Tibial nerve (tissue), 4 donors: ENCODE data around the gene SHQ1. TPM values are rescaled to one million over a fixed set of nuclear protein-coding genes. Genes with fewer than 3 reads are reported as not detected.

Experiments
- DNase-seq, 2 donors: peaks; one replicate each; pipeline ENCODE4 v3.0.0-alpha.2; 2019; ENCODE audit warnings: low spot score in 2 of 2
- H3K27ac ChIP-seq, 4 donors: fragments of 200-600 bp; sonication (generic) in 3 of 4; one replicate each; pipeline ENCODE4 v1.5.1; 2017 to 2019; ENCODE audit warnings: mild to moderate bottlenecking in 1 of 4
- H3K27me3 ChIP-seq, 2 donors: fragments of 200-600 bp; sonication (generic) in 1 of 2; one replicate each; pipeline versions ENCODE4 v1.5.1 to v1.6.0; 2017 to 2019
- H3K36me3 ChIP-seq, 3 donors: fragments of 200-600 bp; sonication (generic); one replicate each; pipeline ENCODE4 v1.5.1; 2018 to 2019
- H3K4me1 ChIP-seq, 4 donors: fragments of 200-600 bp; sonication (generic) in 3 of 4; one replicate each; pipeline ENCODE4 v1.5.1; 2017 to 2019
- H3K4me3 ChIP-seq, 4 donors: fragments of 200-600 bp; sonication (generic) in 3 of 4; one replicate each; pipeline ENCODE4 v1.5.1; 2017 to 2019; ENCODE audit warnings: mild to moderate bottlenecking in 1 of 4, moderate library complexity in 1 of 4
- H3K9me3 ChIP-seq, 4 donors: fragments of 200-600 bp; sonication (generic) in 3 of 4; one replicate each; pipeline ENCODE4 v1.5.1; 2017 to 2019
- CTCF ChIP-seq, 5 experiments: fragments of 200-600 bp in 3 of 5; fragments of 450-650 bp in 2 of 5; sonication (generic) in 3 of 5; IDR thresholded peaks; one replicate each; pipeline ENCODE4 v1.5.1; 2016 to 2019; ENCODE audit warnings: antibody characterized with exemption in 5 of 5, mild to moderate bottlenecking in 3 of 5, moderate library complexity in 2 of 5
- EP300 ChIP-seq, 2 donors: sonication (generic); formaldehyde crosslinking; IDR thresholded peaks; one replicate each; pipeline ENCODE4 v1.6.1; 2017; ENCODE audit warnings: antibody characterized with exemption in 2 of 2, mild to moderate bottlenecking in 1 of 2
- POLR2A ChIP-seq, 2 donors: fragments of 450-650 bp; IDR thresholded peaks; one replicate each; pipeline ENCODE4 v1.6.1; 2017; ENCODE audit warnings: antibody characterized with exemption in 2 of 2, mild to moderate bottlenecking in 2 of 2, moderate library complexity in 2 of 2
- WGBS, 2 donors: methylation state at CpG; one replicate each; pipeline ENCODE4 v1.1.5; 2018; 5-methylcytosine and 5-hydroxymethylcytosine counted together
- total RNA-seq, 4 donors: library from RNA; depleted of rRNA; stranded (reverse); fragments of >200 nt; gene quantifications; one replicate each; pipeline ENCODE4 v1.1.0, GENCODE V29; 2016

SHQ1 gene
- total RNA-seq, 4 donors from 2014 or later = 10.0 to 25.3 (median 19.5) TPM

DNA sequence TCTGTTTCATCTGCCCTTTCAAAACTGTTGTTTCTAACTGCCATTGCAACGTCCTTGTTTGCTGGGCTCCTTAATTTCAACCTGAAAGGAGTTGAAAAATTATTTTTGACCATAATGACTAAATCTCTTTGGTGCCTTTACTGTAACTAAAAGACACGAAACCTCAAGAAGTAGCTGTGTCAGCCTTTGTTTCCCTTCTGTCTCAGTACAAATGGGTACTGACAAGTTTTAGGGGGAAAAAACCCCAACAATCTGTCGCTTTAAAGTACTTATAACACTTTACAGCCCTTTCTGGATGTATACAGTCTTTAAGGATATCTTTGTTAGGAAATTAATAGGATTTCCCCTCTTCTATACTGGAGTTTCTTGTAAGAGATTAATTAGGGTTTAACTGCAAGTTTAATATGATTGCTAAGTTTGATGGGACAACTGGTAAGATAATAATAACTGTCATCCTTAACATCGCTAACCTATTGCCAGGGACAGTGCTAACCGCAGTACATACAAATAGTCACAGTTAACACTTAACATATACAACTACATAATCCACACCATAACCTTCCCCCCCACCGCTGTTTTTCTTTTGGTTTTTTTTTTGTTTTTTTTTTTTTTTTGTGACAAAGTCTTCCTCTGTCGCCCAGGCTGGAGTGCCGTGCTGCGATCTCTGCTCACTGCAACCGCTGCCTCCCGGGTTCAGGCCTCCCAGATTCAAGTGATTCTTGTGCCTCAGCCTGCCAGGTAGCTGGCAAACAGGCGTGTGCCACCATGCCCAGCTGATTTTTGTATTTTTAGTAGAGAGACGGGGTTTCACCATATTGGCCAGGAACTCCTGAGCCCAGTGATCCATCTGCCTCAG lies 41.3 kb upstream of the SHQ1 start:
- peaks cover 0 to 62% (median 25%) of the 10 kb centered on the region in 4 donors for H3K4me1 ChIP-seq

GRCh38 chr3:72888546-72889309 lies 40.5 kb upstream of the SHQ1 start:
- TF ChIP-seq POLR2A (IDR thresholded peaks at IDR 0.05) (no peak), CTCF (IDR thresholded peaks at IDR 0.05) (no peak), EP300 (IDR thresholded peaks at IDR 0.05) (no peak)
- H3K9me3 ChIP-seq = no peaks in the 10 kb centered on the region
- H3K4me3 ChIP-seq = peak overlapping the region; percentile 33 to 62 (median 40)
- peak overlapping the region; percentile 58 to 87 (median 76) for H3K27ac ChIP-seq
- H3K4me1 ChIP-seq = peaks cover 0 to 62% (median 25%) of the 10 kb centered on the region in 4 donors
- WGBS, 2 donors = 9% methylated on average over 21 of the region's 21 CpGs
- DNase-seq = no peak
- H3K27me3 ChIP-seq = no peaks in the 10 kb centered on the region
- no peaks in the 10 kb centered on the region for H3K36me3 ChIP-seq

More for the DNA sequence above, 41.3 kb upstream of the SHQ1 start:
- peak overlapping the region; percentile 58 to 87 (median 76) for H3K27ac ChIP-seq
- H3K27me3 ChIP-seq = no peaks in the 10 kb centered on the region
- no peaks in the 10 kb centered on the region for H3K36me3 ChIP-seq
- H3K4me3 ChIP-seq = peak overlapping the region in 3 of 4 donors; percentile 37 to 62 (median 44)
- H3K9me3 ChIP-seq = no peaks in the 10 kb centered on the region
- DNase-seq = no peak
- TF ChIP-seq CTCF (IDR thresholded peaks at IDR 0.05) (no peak), EP300 (IDR thresholded peaks at IDR 0.05) (no peak), POLR2A (IDR thresholded peaks at IDR 0.05) (no peak)
- WGBS, 2 donors = 52 to 53% methylated on average over 13 of the region's 13 CpGs

- 1 to 2% methylated on average over 16 to 68 of the region's 96 CpGs for WGBS, 2 donors
- Histone ChIP-seq H3K36me3 (no peaks in the 10 kb centered on the region), H3K4me1 (peaks cover 0 to 57% (median 20%) of the 10 kb centered on the region in 4 donors), H3K27ac (peak within 1 kb of the TSS; percentile 58 to 87 (median 76)), H3K27me3 (no peaks in the 10 kb centered on the region), H3K9me3 (peaks cover 0 to 7% (median 0%) of the 10 kb centered on the region in 4 donors), H3K4me3 (peak within 1 kb of the TSS; percentile 33 to 62 (median 48))
- peak in 3 of 5 experiments; percentile 6 to 37 (median 22) for TF ChIP-seq CTCF (IDR thresholded peaks at IDR 0.05)
- TF ChIP-seq POLR2A (IDR thresholded peaks at IDR 0.05) = no peak
- TF ChIP-seq EP300 (IDR thresholded peaks at IDR 0.05) = peak in 1 of 2 donors; percentile 15
- peak; percentile 31 to 57 for DNase-seq
These were observed 39.7 kb upstream of the SHQ1 start, which contains the start of gene GXYLT2 for GRCh38 chr3:72887705-72888545. TSS of gene GXYLT2 (plus strand) at chr3:72888046. CDS start at chr3:72888234, 188 bp downstream.

- Histone ChIP-seq H3K27ac (peak overlapping the region; percentile 39 to 87 (median 64)), H3K27me3 (no peaks in the 10 kb centered on the region), H3K4me1 (peaks cover 0 to 51% (median 14%) of the 10 kb centered on the region in 4 donors), H3K9me3 (peaks cover 0 to 7% (median 0%) of the 10 kb centered on the region in 4 donors), H3K4me3 (peak overlapping the region; percentile 33 to 62 (median 48)), H3K36me3 (no peaks in the 10 kb centered on the region)
- 0 to 2% methylated on average over 7 of the region's 7 CpGs for WGBS, 2 donors
- TF ChIP-seq CTCF (IDR thresholded peaks at IDR 0.05) (no peak), EP300 (IDR thresholded peaks at IDR 0.05) (no peak), POLR2A (IDR thresholded peaks at IDR 0.05) (no peak)
- no peak for DNase-seq
These were observed 39.1 kb upstream of the SHQ1 start for GRCh38 chr3:72887343-72887704.
